ENCODE measurements around the gene ATRIP. TPM values are rescaled to one million over a fixed set of nuclear protein-coding genes. Genes with fewer than 3 reads are reported as not detected.
"Not testable (repeated sequence)": the region's sequence is repeated elsewhere in the genome, so short reads cannot be mapped to it uniquely, and the experiment has no call there.

The ATRIP gene
- total and polyA plus RNA-seq, 5 donors: 3.5 to 5.2 (median 4.1) TPM

DNA sequence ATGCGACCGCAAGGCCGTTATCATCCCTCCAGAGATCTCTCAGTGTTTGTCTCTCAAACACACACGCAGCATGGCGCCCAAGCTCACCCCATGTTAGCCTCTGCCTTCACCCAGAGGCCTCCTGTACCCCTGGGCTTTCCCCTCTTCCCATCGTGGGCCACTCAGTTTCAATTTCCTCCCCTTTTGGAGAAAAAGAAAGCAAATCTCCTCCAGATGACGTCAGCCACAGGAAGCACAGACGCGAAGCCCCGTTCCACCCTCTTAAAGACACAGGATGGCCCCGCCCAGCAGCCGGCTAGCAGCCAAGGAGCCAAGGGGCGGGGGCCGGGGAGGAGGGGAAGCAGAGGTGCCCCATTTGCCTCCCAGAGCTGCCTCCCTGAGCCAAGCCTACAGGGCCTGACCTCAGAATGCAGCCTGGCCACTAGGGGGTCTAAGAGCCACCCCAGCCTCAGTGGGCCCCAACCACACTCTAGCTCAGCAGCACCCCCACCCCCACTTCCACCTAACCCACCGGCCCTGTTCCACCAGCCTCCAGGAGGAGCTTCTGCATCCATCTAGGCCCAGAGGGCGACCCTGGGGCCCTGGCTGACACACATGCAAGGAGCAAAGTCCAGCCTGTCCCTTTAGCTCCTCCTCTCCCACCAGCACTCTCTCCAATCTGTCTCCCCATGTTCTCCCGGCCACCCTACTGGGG lies 26.5 kb downstream of the ATRIP start:
- intact Hi-C loops (cut with DNase I): no loop called here
- peaks cover 11% of the 10 kb centered on the region for H3K4me1 ChIP-seq (ENCODE audit: control insufficient read depth, insufficient read depth, low read length)
- DNase-seq: peak; percentile 94 to 97 (median 97)
- H3K9me3 ChIP-seq (ENCODE audit: control insufficient read depth, low read length): no peaks in the 10 kb centered on the region
- H3K27me3 ChIP-seq (ENCODE audit: control insufficient read depth, insufficient read depth): no peaks in the 10 kb centered on the region
- peak; percentile 93 for ATAC-seq
- H3K27ac ChIP-seq (ENCODE audit: low read length): peak overlapping the region; percentile 99
- WGBS: 1% methylated on average over 17 of the region's 17 CpGs
- peak overlapping the region; percentile 89 for H3K4me3 ChIP-seq (ENCODE audit: low read length)

DNA sequence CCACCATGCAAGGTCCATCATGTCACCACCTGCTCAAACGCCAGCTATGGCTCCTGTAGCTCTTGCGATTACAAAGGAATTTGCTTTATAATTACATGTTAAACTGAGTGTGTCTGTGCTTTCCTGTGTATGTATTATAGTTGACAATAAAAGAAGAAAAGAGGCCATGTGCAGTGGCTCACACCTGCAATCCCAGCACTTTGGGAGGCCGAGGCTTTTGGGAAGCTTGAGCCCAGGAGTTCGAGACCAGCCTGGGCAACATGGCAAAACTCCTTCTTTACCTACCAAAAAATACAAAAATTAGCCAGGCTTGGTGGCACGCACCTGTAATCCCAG lies 27.0 kb downstream of the ATRIP start:
- no peak for ATAC-seq

GRCh38 chr3:48474031-48474430 lies 27.5 kb downstream of the ATRIP start:
- 92% methylated on average over 4 of the region's 4 CpGs for WGBS
- ATAC-seq; H3K27ac ChIP-seq (ENCODE audit: low read length): not testable (repeated sequence)

More for the DNA sequence above, 27.0 kb downstream of the ATRIP start:
- H3K4me1 ChIP-seq (ENCODE audit: control insufficient read depth, insufficient read depth, low read length): peaks cover 6% of the 10 kb centered on the region
- no peaks in the 10 kb centered on the region for H3K9me3 ChIP-seq (ENCODE audit: control insufficient read depth, low read length)
- intact Hi-C loops (cut with DNase I): no loop called here
- no peaks in the 10 kb centered on the region for H3K27me3 ChIP-seq (ENCODE audit: control insufficient read depth, insufficient read depth)
- no peak for DNase-seq
- no peak overlapping the region for H3K4me3 ChIP-seq (ENCODE audit: low read length)
- 60% methylated on average over 5 of the region's 5 CpGs for WGBS
- H3K27ac ChIP-seq (ENCODE audit: low read length): peak overlapping the region; percentile 99

GRCh38 chr3:48474619-48475018 lies 28.1 kb downstream of the ATRIP start:
- WGBS: 72% methylated on average over 4 of the region's 4 CpGs
- Histone ChIP-seq H3K27ac (ENCODE audit: low read length) (no peak overlapping the region), H3K4me3 (ENCODE audit: low read length) (no peak overlapping the region), H3K9me3 (ENCODE audit: control insufficient read depth, low read length) (no peaks in the 10 kb centered on the region), H3K27me3 (ENCODE audit: control insufficient read depth, insufficient read depth) (no peaks in the 10 kb centered on the region), H3K4me1 (ENCODE audit: control insufficient read depth, insufficient read depth, low read length) (peaks cover 6% of the 10 kb centered on the region)
- ATAC-seq (no peak), DNase-seq (no peak)
- intact Hi-C loops (cut with DNase I): no loop called here

More at GRCh38 chr3:48474031-48474430, 27.5 kb downstream of the ATRIP start:
- intact Hi-C loops (cut with DNase I); H3K9me3 ChIP-seq (ENCODE audit: control insufficient read depth, low read length); DNase-seq; H3K4me3 ChIP-seq (ENCODE audit: low read length); H3K4me1 ChIP-seq (ENCODE audit: control insufficient read depth, insufficient read depth, low read length); H3K27me3 ChIP-seq (ENCODE audit: control insufficient read depth, insufficient read depth): not testable (repeated sequence)

DNA sequence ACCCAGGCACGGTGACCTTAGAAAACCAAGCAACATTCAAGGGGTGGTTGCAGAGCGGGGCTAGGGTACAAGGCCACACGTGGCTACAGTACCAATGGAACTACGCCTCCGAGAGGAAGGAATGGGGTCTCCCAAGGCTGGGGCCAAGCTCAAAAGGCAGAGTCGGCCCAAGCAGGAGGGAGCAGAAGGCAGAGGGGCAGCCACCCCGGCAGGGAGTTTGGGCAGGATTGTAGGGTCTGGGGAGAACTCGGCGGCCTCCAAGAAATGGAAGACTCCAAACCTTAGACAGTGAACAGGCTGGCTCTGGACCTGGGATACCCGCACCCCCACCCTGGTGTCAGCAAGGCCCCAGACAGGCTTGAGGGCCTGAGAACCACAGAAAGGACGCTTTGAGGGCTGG lies 28.7 kb downstream of the ATRIP start:
- no peak overlapping the region for H3K4me3 ChIP-seq (ENCODE audit: low read length)
- H3K9me3 ChIP-seq (ENCODE audit: control insufficient read depth, low read length): no peaks in the 10 kb centered on the region
- no peaks in the 10 kb centered on the region for H3K27me3 ChIP-seq (ENCODE audit: control insufficient read depth, insufficient read depth)
- intact Hi-C loops (cut with DNase I): no loop called here
- ATAC-seq: no peak
- 81% methylated on average over 11 of the region's 11 CpGs for WGBS
- no peak for DNase-seq
- H3K4me1 ChIP-seq (ENCODE audit: control insufficient read depth, insufficient read depth, low read length): peaks cover 6% of the 10 kb centered on the region
- H3K27ac ChIP-seq (ENCODE audit: low read length): no peak overlapping the region

- H3K27ac ChIP-seq (ENCODE audit: low read length): no peak overlapping the region
- WGBS: 92% methylated on average over 9 of the region's 9 CpGs
- no peak for ATAC-seq
Measured at GRCh38 chr3:48476426-48477053, 30.0 kb downstream of the ATRIP start.

DNA sequence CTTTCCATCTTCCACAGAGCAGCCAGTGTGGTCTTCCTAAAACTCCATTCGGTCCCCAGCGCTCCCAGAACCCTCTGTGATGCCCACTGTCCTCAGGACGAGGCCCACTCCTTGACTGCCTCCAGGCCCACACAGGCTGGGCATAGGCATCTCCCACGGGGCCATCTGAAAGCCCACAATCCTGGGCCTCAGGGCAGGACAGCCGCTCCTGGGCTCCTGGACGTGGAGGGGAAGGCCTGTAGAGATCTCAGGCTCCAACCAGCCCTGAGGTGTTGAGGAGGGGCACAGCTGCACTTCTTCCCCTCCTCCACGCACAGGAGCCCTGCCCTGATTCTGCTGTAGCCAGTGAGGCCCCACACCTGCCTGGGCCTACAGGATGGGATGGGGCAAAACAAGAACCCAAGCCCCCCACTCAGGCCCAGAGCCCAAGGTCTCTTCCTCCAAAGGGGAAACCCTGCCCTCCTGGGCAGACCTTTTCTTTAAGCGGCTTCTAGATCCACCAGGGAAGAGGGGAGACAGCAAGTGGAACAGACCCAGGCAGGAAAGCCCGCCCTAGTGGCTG lies 31.5 kb downstream of the ATRIP start:
- no peak overlapping the region for H3K27ac ChIP-seq (ENCODE audit: low read length)
- no peak overlapping the region for H3K4me3 ChIP-seq (ENCODE audit: low read length)
- DNase-seq (no peak), ATAC-seq (no peak)
- no peaks in the 10 kb centered on the region for H3K27me3 ChIP-seq (ENCODE audit: control insufficient read depth, insufficient read depth)
- WGBS: 76% methylated on average over 9 of the region's 9 CpGs
- peaks cover 6% of the 10 kb centered on the region for H3K4me1 ChIP-seq (ENCODE audit: control insufficient read depth, insufficient read depth, low read length)
- H3K9me3 ChIP-seq (ENCODE audit: control insufficient read depth, low read length): no peaks in the 10 kb centered on the region
- intact Hi-C loops (cut with DNase I): no loop called here

More at GRCh38 chr3:48476426-48477053, 30.0 kb downstream of the ATRIP start:
- Histone ChIP-seq H3K4me3 (ENCODE audit: low read length) (no peak overlapping the region), H3K9me3 (ENCODE audit: control insufficient read depth, low read length) (no peaks in the 10 kb centered on the region), H3K4me1 (ENCODE audit: control insufficient read depth, insufficient read depth, low read length) (peaks cover 6% of the 10 kb centered on the region), H3K27me3 (ENCODE audit: control insufficient read depth, insufficient read depth) (no peaks in the 10 kb centered on the region)
- no peak for DNase-seq
- intact Hi-C loops (cut with DNase I): no loop called here

- intact Hi-C loops (cut with DNase I): no loop called here
- DNase-seq (no peak), ATAC-seq (peak in 1 of 2 donors; percentile 10)
- no peak overlapping the region for H3K27ac ChIP-seq (ENCODE audit: low read length)
- no peaks in the 10 kb centered on the region for H3K27me3 ChIP-seq (ENCODE audit: control insufficient read depth, insufficient read depth)
- WGBS: 79% methylated on average over 19 of the region's 19 CpGs
- H3K4me1 ChIP-seq (ENCODE audit: control insufficient read depth, insufficient read depth, low read length): peaks cover 2% of the 10 kb centered on the region
- no peak overlapping the region for H3K4me3 ChIP-seq (ENCODE audit: low read length)
- no peaks in the 10 kb centered on the region for H3K9me3 ChIP-seq (ENCODE audit: control insufficient read depth, low read length)
Measured at GRCh38 chr3:48478626-48479555, 32.4 kb downstream of the ATRIP start.

GRCh38 chr3:48480891-48481290 lies 34.4 kb downstream of the ATRIP start:
- H3K4me3 ChIP-seq (ENCODE audit: low read length); H3K9me3 ChIP-seq (ENCODE audit: control insufficient read depth, low read length); H3K27ac ChIP-seq (ENCODE audit: low read length); H3K27me3 ChIP-seq (ENCODE audit: control insufficient read depth, insufficient read depth); DNase-seq; ATAC-seq; H3K4me1 ChIP-seq (ENCODE audit: control insufficient read depth, insufficient read depth, low read length); intact Hi-C loops (cut with DNase I): not testable (repeated sequence)
- WGBS: 97% methylated on average over 11 of the region's 11 CpGs

- H3K27me3 ChIP-seq (ENCODE audit: control insufficient read depth, insufficient read depth); H3K4me3 ChIP-seq (ENCODE audit: low read length); H3K27ac ChIP-seq (ENCODE audit: low read length); H3K4me1 ChIP-seq (ENCODE audit: control insufficient read depth, insufficient read depth, low read length); DNase-seq; H3K9me3 ChIP-seq (ENCODE audit: control insufficient read depth, low read length); intact Hi-C loops (cut with DNase I); ATAC-seq: not testable (repeated sequence)
- WGBS: 92% methylated on average over 6 of the region's 6 CpGs
Measured at GRCh38 chr3:48482822-48483221, 36.3 kb downstream of the ATRIP start.
